ENCODE measurements around the gene ZNF239.

- TF ChIP-seq CTCF (IDR thresholded peaks at IDR 0.05; ENCODE audit: low read depth, low read length, poor library complexity, severe bottlenecking) (no peak), EZH2phosphoT487 (IDR thresholded peaks at IDR 0.05; ENCODE audit: borderline replicate concordance, low read length) (no peak)
Observed at GRCh38 chr10:43598446-43598845, 24.0 kb upstream of the ZNF239 start.

Data from DOHH2 (cell line).